ENCODE measurements around the gene PLEKHJ1.

Gene PLEKHJ1

GRCh38 chr19:2252055-2252796 lies 16.1 kb upstream of the PLEKHJ1 start:
- TF ChIP-seq, protein P1, sequence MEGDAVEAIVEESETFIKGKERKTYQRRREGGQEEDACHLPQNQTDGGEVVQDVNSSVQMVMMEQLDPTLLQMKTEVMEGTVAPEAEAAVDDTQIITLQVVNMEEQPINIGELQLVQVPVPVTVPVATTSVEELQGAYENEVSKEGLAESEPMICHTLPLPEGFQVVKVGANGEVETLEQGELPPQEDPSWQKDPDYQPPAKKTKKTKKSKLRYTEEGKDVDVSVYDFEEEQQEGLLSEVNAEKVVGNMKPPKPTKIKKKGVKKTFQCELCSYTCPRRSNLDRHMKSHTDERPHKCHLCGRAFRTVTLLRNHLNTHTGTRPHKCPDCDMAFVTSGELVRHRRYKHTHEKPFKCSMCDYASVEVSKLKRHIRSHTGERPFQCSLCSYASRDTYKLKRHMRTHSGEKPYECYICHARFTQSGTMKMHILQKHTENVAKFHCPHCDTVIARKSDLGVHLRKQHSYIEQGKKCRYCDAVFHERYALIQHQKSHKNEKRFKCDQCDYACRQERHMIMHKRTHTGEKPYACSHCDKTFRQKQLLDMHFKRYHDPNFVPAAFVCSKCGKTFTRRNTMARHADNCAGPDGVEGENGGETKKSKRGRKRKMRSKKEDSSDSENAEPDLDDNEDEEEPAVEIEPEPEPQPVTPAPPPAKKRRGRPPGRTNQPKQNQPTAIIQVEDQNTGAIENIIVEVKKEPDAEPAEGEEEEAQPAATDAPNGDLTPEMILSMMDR (IDR thresholded peaks at IDR 0.05): no peak
- Histone ChIP-seq H3K4me3 (ENCODE audit: low read depth in 1 of 2, low read length in 1 of 2) (peak overlapping the region; percentile 38 to 61), H3K4me1 (ENCODE audit: control insufficient read depth in 1 of 2, insufficient read depth in 1 of 2, low read depth in 1 of 2, low read length in 1 of 2) (peaks cover 40 to 42% of the 10 kb centered on the region in 2 experiments), H3K27ac (no peak overlapping the region), H3K9me3 (no peaks in the 10 kb centered on the region), H3K27me3 (peaks cover 66% of the 10 kb centered on the region), H3K36me3 (peaks cover 19% of the 10 kb centered on the region)

GRCh38 chr19:2251106-2252054 lies 15.3 kb upstream of the PLEKHJ1 start:
- H3K27ac ChIP-seq: no peak overlapping the region
- peaks cover 66% of the 10 kb centered on the region for H3K27me3 ChIP-seq
- H3K4me3 ChIP-seq (ENCODE audit: low read depth in 1 of 2, low read length in 1 of 2): peak overlapping the region; percentile 38 to 61
- no peaks in the 10 kb centered on the region for H3K9me3 ChIP-seq
- H3K4me1 ChIP-seq (ENCODE audit: control insufficient read depth in 1 of 2, insufficient read depth in 1 of 2, low read depth in 1 of 2, low read length in 1 of 2): peaks cover 40 to 42% of the 10 kb centered on the region in 2 experiments
- H3K36me3 ChIP-seq: peaks cover 28% of the 10 kb centered on the region
- TF ChIP-seq, protein P1 (IDR thresholded peaks at IDR 0.05): no peak

GRCh38 chr19:2250766-2251105 lies 14.6 kb upstream of the PLEKHJ1 start:
- no peak overlapping the region for H3K27ac ChIP-seq
- peaks cover 34% of the 10 kb centered on the region for H3K36me3 ChIP-seq
- TF ChIP-seq, protein P1 (IDR thresholded peaks at IDR 0.05): no peak
- no peaks in the 10 kb centered on the region for H3K9me3 ChIP-seq
- H3K4me3 ChIP-seq (ENCODE audit: low read depth in 1 of 2, low read length in 1 of 2): no peak overlapping the region
- peaks cover 66% of the 10 kb centered on the region for H3K27me3 ChIP-seq
- H3K4me1 ChIP-seq (ENCODE audit: control insufficient read depth in 1 of 2, insufficient read depth in 1 of 2, low read depth in 1 of 2, low read length in 1 of 2): peaks cover 40 to 42% of the 10 kb centered on the region in 2 experiments

DNA sequence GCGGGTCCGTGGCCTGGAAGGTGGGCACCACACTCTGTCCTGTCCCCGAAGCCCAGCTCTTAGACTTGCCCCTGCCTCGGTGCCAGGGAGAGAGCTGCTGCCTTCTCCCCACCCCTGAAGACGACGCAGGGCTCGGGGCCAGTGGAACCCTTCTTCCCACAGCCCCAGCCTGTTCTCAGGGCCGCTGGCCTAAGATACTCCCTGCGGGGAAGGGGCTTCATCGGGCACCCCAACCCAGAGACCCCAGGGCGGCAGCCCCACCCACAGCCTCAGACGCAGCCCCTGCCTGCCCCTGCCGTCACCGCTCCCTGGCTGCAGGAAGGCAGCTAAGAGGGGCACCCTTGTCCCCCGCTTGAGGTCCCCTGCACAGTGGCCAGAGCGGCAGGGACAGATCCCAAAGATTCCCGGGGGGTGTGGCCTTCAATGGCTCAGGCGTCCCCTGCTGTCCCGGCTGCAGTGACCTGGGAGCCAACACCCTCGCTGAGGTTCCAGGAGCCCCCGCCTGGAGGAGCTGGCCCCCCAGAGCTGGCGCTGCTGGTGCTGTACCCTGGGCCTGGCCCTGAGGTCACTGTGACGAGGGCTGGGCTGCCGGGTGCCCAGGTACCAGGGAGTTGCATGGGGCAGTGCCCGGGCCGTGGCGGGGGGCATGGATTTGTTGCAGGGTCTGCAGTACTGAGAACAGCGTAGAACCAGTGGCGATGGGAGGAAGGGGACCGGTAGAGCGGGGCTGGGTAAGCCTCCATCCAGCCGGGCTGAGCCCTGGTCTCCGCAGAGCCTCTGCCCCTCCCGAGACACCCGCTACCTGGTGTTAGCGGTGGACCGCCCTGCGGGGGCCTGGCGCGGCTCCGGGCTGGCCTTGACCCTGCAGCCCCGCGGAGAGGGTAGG lies 14.0 kb upstream of the PLEKHJ1 start:
- Histone ChIP-seq H3K4me1 (ENCODE audit: control insufficient read depth in 1 of 2, insufficient read depth in 1 of 2, low read depth in 1 of 2, low read length in 1 of 2) (peaks cover 40 to 42% of the 10 kb centered on the region in 2 experiments), H3K9me3 (no peaks in the 10 kb centered on the region), H3K36me3 (peaks cover 40% of the 10 kb centered on the region), H3K4me3 (ENCODE audit: low read depth in 1 of 2, low read length in 1 of 2) (no peak overlapping the region), H3K27ac (no peak overlapping the region), H3K27me3 (peaks cover 66% of the 10 kb centered on the region)
- TF ChIP-seq, protein P1 (IDR thresholded peaks at IDR 0.05): no peak
